ENCODE results near the gene KIF6. TPM values are rescaled to one million over a fixed set of nuclear protein-coding genes. Genes with fewer than 3 reads are reported as not detected.

Gene KIF6
- polyA plus RNA-seq, 2 of the 4 experiments (the other 2 are of a cell fraction) = 0.05 to 0.39 TPM

- TF ChIP-seq HMGXB4 (CRISPR knock-in tag; IDR thresholded peaks at IDR 0.05; ENCODE audit: borderline replicate concordance) = no peak
- TF ChIP-seq EHMT2 (IDR thresholded peaks at IDR 0.05; ENCODE audit: low read depth) = no peak
- TF ChIP-seq CBX2 (IDR thresholded peaks at IDR 0.05; ENCODE audit: borderline replicate concordance, low read depth) = no peak
- no peak for TF ChIP-seq ZSCAN20 (CRISPR knock-in tag; IDR thresholded peaks at IDR 0.05)
Measured at GRCh38 chr6:39360378-39360777, 364.8 kb downstream of the KIF6 start (continued).

GRCh38 chr6:39357998-39358686, 367.1 kb downstream of the KIF6 start:
- Histone ChIP-seq H3K4me1 (no peaks in the 10 kb centered on the region), H3K4me2 (no peak overlapping the region), H3K9me3 (no peaks in the 10 kb centered on the region), H3K4me3 (no peak overlapping the region), H3K27ac (no peak overlapping the region)
- 46% methylated on average over 5 of the region's 7 CpGs for WGBS (ENCODE audit: missing lambda C conversion rate)
- CTCF ChIA-PET = interaction anchor here (0.9 to 1.2 kb wide), 3 partner anchors 19 to 1824 kb away, joined by 3 to 4 read pairs (median 3); no protein-coding TSS in a partner anchor
- ATAC-seq (no peak), FAIRE-seq (no peak), DNase-seq (ENCODE audit: low read depth in 1 of 2, low spot score in 1 of 2) (no peak)
- TF ChIP-seq PHF8 (IDR thresholded peaks at IDR 0.05; ENCODE audit: borderline replicate concordance, low read depth) (no peak), FOSL2 (IDR thresholded peaks at IDR 0.05) (no peak), FOSL2 (CRISPR knock-in tag; IDR thresholded peaks at IDR 0.05) (no peak), ZNF302 (CRISPR knock-in tag; IDR thresholded peaks at IDR 0.05) (no peak), REST (IDR thresholded peaks at IDR 0.05) (no peak), FOSB (CRISPR knock-in tag; IDR thresholded peaks at IDR 0.05) (no peak), PBX3 (IDR thresholded peaks at IDR 0.05) (no peak), GATA3 (IDR thresholded peaks at IDR 0.05; ENCODE audit: borderline replicate concordance) (no peak), BCL3 (IDR thresholded peaks at IDR 0.05) (no peak), NPAS2 (CRISPR knock-in tag; IDR thresholded peaks at IDR 0.05; ENCODE audit: borderline replicate concordance) (no peak), HOXB5 (CRISPR knock-in tag; IDR thresholded peaks at IDR 0.05) (no peak), MYC (IDR thresholded peaks at IDR 0.05; ENCODE audit: borderline replicate concordance, low read length) (no peak), ZC3H11A (IDR thresholded peaks at IDR 0.05) (no peak), KDM5A (IDR thresholded peaks at IDR 0.05) (no peak), CTCF (IDR thresholded peaks at IDR 0.05) (no peak)
- POLR2A ChIA-PET = no interaction called here

All from A549 (cell line).